UCSD-AML1 (cell line): ENCODE results near the gene MTMR10.
A peak's percentile ranks its signal among the peaks of the same experiment; 100 is the strongest.

Experiments
- DNase-seq: peaks from one replicate; lab custom pipeline; 2025; ENCODE audit not compliant: unreplicated experiment; lab: John Stamatoyannopoulos, UW

The MTMR10 gene

DNA sequence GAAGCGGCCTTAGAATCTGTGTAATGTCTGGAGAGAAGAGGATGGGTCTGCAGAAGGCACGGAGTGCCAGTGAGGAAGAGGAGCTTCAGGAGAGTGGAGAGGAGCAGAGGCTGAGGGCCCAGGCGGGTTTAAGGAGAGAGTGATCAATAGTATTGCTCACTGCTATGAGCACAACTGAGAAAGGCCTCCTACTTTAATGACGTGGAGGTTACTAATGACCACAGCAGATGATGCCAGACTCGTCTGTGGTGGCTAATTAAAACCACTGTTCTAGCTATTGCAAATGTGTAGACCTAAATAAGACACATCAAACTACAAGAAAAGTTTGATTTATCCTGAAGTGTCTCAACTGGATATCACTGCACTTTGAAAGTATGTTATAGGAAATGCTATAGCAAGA lies 33.2 kb downstream of the MTMR10 start:
- DNase-seq: no peak

- no peak for DNase-seq
These were observed 35.0 kb downstream of the MTMR10 start for GRCh38 chr15:30956216-30957124.

DNA sequence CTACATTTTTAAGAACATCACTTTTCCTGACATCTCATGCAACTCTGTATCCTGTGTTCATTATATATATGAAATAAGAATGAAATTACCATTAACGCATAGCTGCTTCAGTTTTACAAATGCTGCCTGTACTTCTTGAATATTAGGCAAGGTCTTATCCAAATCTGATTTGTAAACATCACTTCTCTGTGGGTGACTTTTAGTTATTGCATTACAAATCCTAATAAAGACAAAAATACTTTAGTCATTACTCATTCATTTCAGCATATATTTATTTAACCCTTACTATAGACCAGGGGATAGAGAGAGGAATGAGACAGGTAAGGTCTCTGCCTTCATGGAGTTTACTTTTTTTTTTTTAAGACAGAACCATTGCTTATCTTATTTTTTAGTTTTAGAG lies 36.8 kb downstream of the MTMR10 start:
- DNase-seq: no peak

DNA sequence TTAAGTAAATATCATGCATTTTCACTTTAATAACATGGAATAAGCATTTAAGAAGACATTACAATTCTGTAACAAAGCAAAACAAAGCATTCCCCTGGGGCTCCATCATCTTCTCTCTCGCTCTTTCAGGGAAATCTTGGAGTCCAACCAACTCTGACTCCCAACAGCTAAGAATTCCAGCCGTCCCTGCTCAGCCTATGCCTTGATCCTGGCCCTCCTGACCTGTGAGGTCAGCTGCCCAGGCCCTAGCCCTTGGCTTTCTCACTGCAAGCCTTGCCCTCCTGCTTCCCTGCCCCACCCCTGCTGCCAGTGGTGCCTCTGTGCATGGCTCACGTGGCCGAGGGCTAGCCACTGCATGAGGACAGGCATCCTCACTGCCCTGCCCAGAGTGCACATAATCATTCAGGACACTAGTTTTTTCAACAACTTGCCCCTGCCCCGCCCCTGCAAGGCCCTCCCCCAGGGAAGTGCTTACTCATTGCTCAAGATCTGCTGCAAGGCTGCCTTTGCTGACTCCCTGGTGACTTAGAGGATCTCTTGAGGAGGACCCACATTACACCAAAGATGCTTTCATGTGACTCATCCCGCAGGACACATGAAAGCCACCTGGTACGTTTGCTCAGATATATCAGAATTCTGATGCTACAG lies 37.6 kb downstream of the MTMR10 start:
- DNase-seq: peak; percentile 19

DNA sequence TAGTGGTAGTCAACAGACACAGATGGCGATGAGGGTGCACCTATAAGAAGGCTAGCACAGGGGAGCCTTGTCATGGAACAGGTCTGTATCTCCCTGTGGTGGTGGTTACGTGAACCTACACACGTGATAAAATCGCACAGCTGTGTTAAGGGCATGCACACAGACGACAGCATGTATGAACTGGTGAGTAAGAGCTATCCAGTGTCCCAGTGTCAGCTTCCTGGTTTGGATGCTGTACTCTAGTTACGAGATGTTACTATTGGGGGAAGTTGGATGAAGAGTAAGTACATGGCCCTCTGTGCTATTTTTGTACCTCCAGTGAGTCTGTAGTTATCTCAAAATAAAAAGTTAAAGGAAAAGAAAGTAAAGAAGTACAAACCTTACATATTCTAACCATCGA lies 38.2 kb downstream of the MTMR10 start:
- no peak for DNase-seq

GRCh38 chr15:30943654-30944335 lies 47.6 kb downstream of the MTMR10 start:
- DNase-seq: no peak

DNA sequence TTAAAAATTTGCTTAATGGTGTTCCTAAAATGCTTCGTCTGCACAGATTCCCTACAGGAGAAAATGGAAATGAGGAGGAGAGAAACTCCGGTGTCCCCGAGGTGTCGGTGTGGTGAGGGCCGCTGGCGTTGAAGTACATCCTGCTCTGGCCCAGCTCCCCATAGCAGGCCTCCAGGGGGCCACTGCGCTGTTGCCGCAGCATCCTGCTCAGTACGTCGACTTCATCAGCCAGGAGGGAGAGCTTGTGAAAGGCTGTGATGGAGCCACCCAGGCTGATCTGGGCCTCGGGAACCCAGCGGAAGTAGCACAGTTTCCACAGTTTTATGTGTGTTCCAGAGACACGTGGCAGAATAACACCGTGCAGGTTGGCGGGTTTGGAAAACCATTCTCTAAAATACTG lies 49.9 kb downstream of the MTMR10 start:
- DNase-seq: no peak

DNA sequence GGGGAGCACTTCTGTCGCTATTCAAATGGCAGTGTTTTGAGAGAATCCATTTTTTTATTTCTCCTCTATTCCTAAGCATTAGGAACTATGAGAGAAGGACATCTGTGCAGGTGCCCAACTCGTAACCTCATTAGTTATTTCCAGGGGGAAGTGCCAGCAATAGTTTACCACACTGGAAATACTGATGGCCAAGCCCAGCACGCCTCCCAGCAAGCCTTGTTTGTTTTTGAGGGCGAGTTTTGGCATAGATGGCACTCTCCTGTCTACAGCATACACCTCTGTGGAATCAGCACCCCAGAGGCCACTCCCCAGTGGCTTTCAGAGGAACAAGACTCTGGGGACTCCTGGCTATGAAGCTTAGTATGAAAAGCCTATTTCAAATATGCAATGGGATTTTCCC lies 51.1 kb downstream of the MTMR10 start:
- DNase-seq: no peak

GRCh38 chr15:30939161-30939560 lies 52.3 kb downstream of the MTMR10 start:
- DNase-seq: no peak

DNA sequence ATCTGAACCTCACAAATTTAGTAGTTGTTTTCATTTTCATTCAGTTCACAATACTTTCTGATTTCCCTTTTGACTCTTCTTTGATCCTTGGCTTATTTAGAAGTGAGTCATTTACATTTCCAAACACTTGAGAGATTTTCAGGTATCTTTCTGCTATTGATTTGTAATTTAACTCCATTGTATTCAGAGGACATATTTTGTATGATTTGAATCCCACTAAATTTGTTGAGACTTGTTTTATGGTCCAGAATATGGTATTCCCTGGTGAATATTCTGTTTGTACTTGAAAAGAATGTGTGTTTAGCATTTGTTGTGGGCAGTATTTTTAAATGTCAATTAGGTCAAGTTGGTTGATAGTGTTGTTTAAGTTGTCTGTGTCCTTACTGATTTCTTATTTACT lies 58.1 kb downstream of the MTMR10 start:
- DNase-seq: no peak

GRCh38 chr15:30930422-30930821 lies 61.0 kb downstream of the MTMR10 start:
- DNase-seq: no peak

- DNase-seq: no peak
These were observed 61.4 kb downstream of the MTMR10 start for GRCh38 chr15:30929982-30930381.

GRCh38 chr15:30929064-30929669 lies 62.3 kb downstream of the MTMR10 start:
- no peak for DNase-seq

- DNase-seq: no peak
These were observed 63.4 kb downstream of the MTMR10 start for GRCh38 chr15:30928076-30928475.

- DNase-seq: no peak
These were observed 64.2 kb downstream of the MTMR10 start for GRCh38 chr15:30927148-30927761.

GRCh38 chr15:30926161-30926560 lies 65.3 kb downstream of the MTMR10 start:
- DNase-seq: no peak

- no peak for DNase-seq
These were observed 65.7 kb downstream of the MTMR10 start for GRCh38 chr15:30925686-30926085.

- no peak for DNase-seq
These were observed 67.1 kb downstream of the MTMR10 start for GRCh38 chr15:30924353-30924752.

- DNase-seq: no peak
These were observed 68.0 kb downstream of the MTMR10 start for GRCh38 chr15:30923429-30923828.

- DNase-seq: no peak
These were observed 68.7 kb downstream of the MTMR10 start for GRCh38 chr15:30922480-30923311.
